Testis (tissue), 3 donors: ENCODE measurements around the gene WNT16. TPM values are rescaled to one million over a fixed set of nuclear protein-coding genes. Genes with fewer than 3 reads are reported as not detected.

Experiments used
- DNase-seq: peaks from one replicate; pipeline ENCODE4 v3.0.0-alpha.2; 2019
- H3K27ac ChIP-seq, 2 donors: fragments of 200-600 bp; sonication (generic); one replicate each; pipeline ENCODE4 v1.5.1; 2019
- H3K27me3 ChIP-seq: fragments of 200-600 bp; sonication (generic); one replicate; pipeline ENCODE4 v1.5.1; 2019
- H3K36me3 ChIP-seq: fragments of 200-600 bp; sonication (generic); one replicate; pipeline ENCODE4 v1.5.1; 2017; ENCODE audit warnings: low read depth; ENCODE audit errors: missing control alignments
- H3K4me1 ChIP-seq: fragments of 200-600 bp; sonication (generic); one replicate; pipeline ENCODE4 v1.5.1; 2019
- H3K4me3 ChIP-seq, 2 donors: fragments of 200-600 bp; sonication (generic); one replicate each; pipeline ENCODE4 v1.5.1; 2017 to 2019
- H3K9me3 ChIP-seq: fragments of 200-600 bp; sonication (generic); one replicate; pipeline ENCODE4 v1.5.1; 2017
- CTCF ChIP-seq, 3 experiments: fragments of 450-650 bp in 2 of 3; fragments of 200-600 bp in 1 of 3; sonication (generic) in 1 of 3; IDR thresholded peaks; one replicate each; pipeline ENCODE4 v1.5.1; 2016 to 2019; ENCODE audit warnings: antibody characterized with exemption in 3 of 3, mild to moderate bottlenecking in 2 of 3, moderate library complexity in 1 of 3
- POLR2A ChIP-seq: fragments of 450-650 bp; IDR thresholded peaks from one replicate; pipeline ENCODE4 v1.6.1; 2017; ENCODE audit warnings: antibody characterized with exemption, mild to moderate bottlenecking, moderate library complexity
- WGBS, 2 donors: methylation state at CpG; one replicate each; pipeline ENCODE4 v1.1.5; 2018; 5-methylcytosine and 5-hydroxymethylcytosine counted together
- intact Hi-C: fragments of 100-400 bp; cut with DNase I; formaldehyde crosslinking; loops from one replicate; pipeline ENCODE4 v1.15.1; 2023; ENCODE audit warnings: low total_unique reads
- polyA plus RNA-seq: library from polyadenylated mRNA; stranded (reverse); fragments of 350-450 nt; fragmentation: Illumina TruSeq; extraction: RNeasy Lipid Tissue Mini Kit (QIAGEN cat#74804); gene quantifications from one replicate; pipeline ENCODE4 v1.2.3, GENCODE V29; 2014; ENCODE audit warnings: low read depth, low replicate concordance; ENCODE audit not compliant: insufficient read depth
- total RNA-seq, 2 donors: library from RNA; depleted of rRNA; stranded (reverse); fragments of >200 nt; gene quantifications; one replicate each; pipeline ENCODE4 v1.2.3, GENCODE V29; 2016

Gene WNT16
- total and polyA plus RNA-seq, 3 donors from 2014 or later: 0.12 to 0.51 TPM; not detected in 1

- Histone ChIP-seq H3K36me3 (no peaks in the 10 kb centered on the region), H3K27me3 (no peaks in the 10 kb centered on the region), H3K4me3 (no peak overlapping the region), H3K4me1 (no peaks in the 10 kb centered on the region), H3K27ac (no peak overlapping the region), H3K9me3 (no peaks in the 10 kb centered on the region)
- DNase-seq: no peak
- 65 to 73% methylated on average over 2 of the region's 2 CpGs for WGBS, 2 donors
- TF ChIP-seq CTCF (IDR thresholded peaks at IDR 0.05): no peak
- no peak for TF ChIP-seq POLR2A
- intact Hi-C loops: no loop called here
Observed at GRCh38 chr7:121390617-121391016, 61.8 kb downstream of the WNT16 start.

Other genes with a start within 250 kb of the WNT16 start
- gene FAM3C, start 67.3 kb downstream of the WNT16 start, total RNA-seq: 10 to 100 TPM; 31.8 to 35.9 TPM
- 50.7 TPM for gene FAM3C, start 67.3 kb downstream of the WNT16 start, polyA plus RNA-seq